Pancreas (tissue), 10 donors: ENCODE data around the gene SPAAR. TPM values are rescaled to one million over a fixed set of nuclear protein-coding genes. Genes with fewer than 3 reads are reported as not detected.
"Not testable (repeated sequence)": the region's sequence is repeated elsewhere in the genome, so short reads cannot be mapped to it uniquely, and the experiment has no call there.

Source experiments
- ATAC-seq, 4 donors: fragments of 200-7000 bp; cut with Tn5 transposase; one replicate each; pipeline versions ENCODE4 v1.8.0 to v1.9.1; 2020; ENCODE audit warnings: mild to moderate bottlenecking in 4 of 4, moderate library complexity in 4 of 4
- DNase-seq, 6 donors: peaks; one replicate each; pipeline ENCODE4 v3.0.0-alpha.2; 2020
- FAIRE-seq: peaks from 2 replicates; lab custom pipeline; 2012; peaks lifted over from hg19 to GRCh38; lab: Jason Lieb, UNC
- H3K27ac ChIP-seq, 4 donors: fragments of 200-600 bp; sonication (generic); 1 replicate in 3 of 4; 2 replicates in 1 of 4; pipeline versions ENCODE4 v1.5.0 to v1.8.0; 2020
- H3K27me3 ChIP-seq, 4 donors: fragments of 200-600 bp; one replicate each; pipeline ENCODE4 v1.8.0; 2021
- H3K36me3 ChIP-seq, 3 donors: fragments of 200-600 bp; sonication (generic) in 1 of 3; one replicate each; pipeline versions ENCODE4 v1.5.0 to v1.8.0; 2020 to 2021
- H3K4me1 ChIP-seq, 3 donors: fragments of 200-600 bp; one replicate each; pipeline ENCODE4 v1.8.0; 2021
- H3K4me3 ChIP-seq, 4 donors: fragments of 200-600 bp; sonication (generic) in 2 of 4; one replicate each; pipeline versions ENCODE4 v1.5.0 to v1.8.0; 2020 to 2021
- H3K9me3 ChIP-seq, 4 donors: fragments of 200-600 bp; one replicate each; pipeline ENCODE4 v1.8.0; 2021
- WGBS, 2 donors: extraction: QIAGEN DNeasy Blood & Tissue Kit; methylation state at CpG; one replicate each; pipeline ENCODE4 v1.1.7; 2013; 5-methylcytosine and 5-hydroxymethylcytosine counted together
- intact Hi-C, 3 donors: fragments of 100-400 bp; cut with DNase I; formaldehyde crosslinking; loops; one replicate each; pipeline versions ENCODE4 v1.11.1 to v1.14.2; 2022
- polyA plus RNA-seq, 2 donors: library from polyadenylated mRNA; stranded (reverse); fragments of 200-250 nt; gene quantifications; one replicate each; pipeline ENCODE4 v1.2.3, GENCODE V29; 2013
- total RNA-seq, 6 donors: library from RNA; stranded (reverse); fragmentation: NEBNext Ultra II Directional in 4 of 6; extraction: Animal tissue kit (Norgen Biotek cat#: 25700) in 4 of 6; gene quantifications; one replicate each; pipeline versions ENCODE4 v1.2.1 to v1.2.4, GENCODE V29; 2021 to 2023
- TF ChIP-seq, protein P1 (sequence below), 4 donors: fragments of 200-600 bp; sonication (generic) in 3 of 4; IDR thresholded peaks; one replicate each; pipeline versions ENCODE4 v1.5.0 to v1.8.0; 2021; ENCODE audit warnings: antibody characterized with exemption in 4 of 4
- donor health status: healthy with polysubstance abuse.
- donor health status: DM: no; HTN: no; CAD: no; lungs with moderate emphysema.
- donor health status: DM: no; HTN: no; CAD: no.
- donor health status: control.
- donor health status: control.
- donor health status: Bipolar disorder and iron deficiency.
- donor health status: DM: yes; HTN: yes; CAD: no.
- donor health status: DM: no; HTN: no; CAD: no.
- donor health status: DM: no; HTN: no; CAD: no.
- donor health status: DM: yes; HTN: yes; CAD: no.

SPAAR gene
- total and polyA plus RNA-seq, 8 donors = 0.12 to 1.6 (median 0.44) TPM; not detected in 1

DNA sequence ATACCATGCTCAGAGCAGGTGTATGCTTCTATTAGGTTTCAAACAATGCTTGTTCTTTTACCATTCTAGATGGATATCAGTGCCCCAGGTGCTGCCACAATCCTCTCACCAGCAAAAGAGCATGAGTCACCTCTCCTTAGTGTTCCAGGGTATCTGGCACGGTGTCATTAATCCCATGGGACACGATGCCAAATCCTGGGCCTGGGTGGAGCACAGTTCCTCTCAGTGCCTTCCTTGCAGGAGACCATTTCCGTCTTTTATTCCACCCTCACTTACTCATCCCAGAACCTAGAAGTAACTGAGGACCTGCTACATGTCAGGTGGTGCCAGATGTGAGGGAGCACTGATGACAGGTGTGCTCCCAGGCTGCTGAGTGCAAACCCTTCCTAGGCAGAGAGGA lies 37.7 kb upstream of the SPAAR start:
- ATAC-seq = peak in 3 of 4 donors; percentile 30 to 39 (median 31)

DNA sequence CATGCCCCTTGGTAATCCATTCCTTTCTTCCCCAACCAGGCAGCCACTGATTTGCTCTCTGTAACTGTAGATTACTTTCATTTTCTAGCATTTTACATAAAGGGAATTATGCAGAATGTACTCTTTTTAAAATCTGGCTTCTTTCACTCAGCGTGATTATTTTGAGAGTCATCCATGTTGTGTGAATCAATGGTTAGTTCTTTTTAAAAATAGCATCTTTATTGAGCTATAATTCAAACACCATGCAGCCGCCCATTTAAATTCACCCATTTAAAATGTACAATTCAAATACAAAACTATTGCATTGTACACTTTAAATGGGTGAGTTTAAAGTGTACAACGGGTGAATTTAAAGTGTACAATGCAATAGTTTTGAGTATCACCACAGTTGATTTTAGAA lies 36.8 kb upstream of the SPAAR start:
- Histone ChIP-seq H3K27ac (no peak overlapping the region), H3K4me1 (no peaks in the 10 kb centered on the region), H3K36me3 (no peaks in the 10 kb centered on the region), H3K9me3 (no peaks in the 10 kb centered on the region), H3K4me3 (no peak overlapping the region), H3K27me3 (no peaks in the 10 kb centered on the region)
- 58 to 75% methylated on average over 3 of the region's 3 CpGs for WGBS, 2 donors
- TF ChIP-seq, protein P1, sequence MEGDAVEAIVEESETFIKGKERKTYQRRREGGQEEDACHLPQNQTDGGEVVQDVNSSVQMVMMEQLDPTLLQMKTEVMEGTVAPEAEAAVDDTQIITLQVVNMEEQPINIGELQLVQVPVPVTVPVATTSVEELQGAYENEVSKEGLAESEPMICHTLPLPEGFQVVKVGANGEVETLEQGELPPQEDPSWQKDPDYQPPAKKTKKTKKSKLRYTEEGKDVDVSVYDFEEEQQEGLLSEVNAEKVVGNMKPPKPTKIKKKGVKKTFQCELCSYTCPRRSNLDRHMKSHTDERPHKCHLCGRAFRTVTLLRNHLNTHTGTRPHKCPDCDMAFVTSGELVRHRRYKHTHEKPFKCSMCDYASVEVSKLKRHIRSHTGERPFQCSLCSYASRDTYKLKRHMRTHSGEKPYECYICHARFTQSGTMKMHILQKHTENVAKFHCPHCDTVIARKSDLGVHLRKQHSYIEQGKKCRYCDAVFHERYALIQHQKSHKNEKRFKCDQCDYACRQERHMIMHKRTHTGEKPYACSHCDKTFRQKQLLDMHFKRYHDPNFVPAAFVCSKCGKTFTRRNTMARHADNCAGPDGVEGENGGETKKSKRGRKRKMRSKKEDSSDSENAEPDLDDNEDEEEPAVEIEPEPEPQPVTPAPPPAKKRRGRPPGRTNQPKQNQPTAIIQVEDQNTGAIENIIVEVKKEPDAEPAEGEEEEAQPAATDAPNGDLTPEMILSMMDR (IDR thresholded peaks at IDR 0.05) = no peak
- FAIRE-seq = no peak
- no peak for ATAC-seq
- intact Hi-C loops = loop anchor here in 2 of 3 donors (5.0 to 10.0 kb wide), 2 partner anchors 78 to 85 kb away; partner anchors contain the start of gene NPR2 (in 1 of the 2)
- no peak for DNase-seq

More for the DNA sequence above, 37.7 kb upstream of the SPAAR start:
- Histone ChIP-seq H3K27ac (no peak overlapping the region), H3K4me1 (no peaks in the 10 kb centered on the region), H3K36me3 (no peaks in the 10 kb centered on the region), H3K4me3 (no peak overlapping the region), H3K9me3 (no peaks in the 10 kb centered on the region), H3K27me3 (no peaks in the 10 kb centered on the region)
- intact Hi-C loops = loop anchor here in 2 of 3 donors (5.0 to 10.0 kb wide), 2 partner anchors 77 to 84 kb away; partner anchors contain the start of gene NPR2 (in 1 of the 2)
- WGBS, 2 donors = 50 to 52% methylated on average over 3 of the region's 3 CpGs
- DNase-seq (peak in 2 of 6 donors; percentile 41 to 74), FAIRE-seq (no peak)
- TF ChIP-seq, protein P1 (IDR thresholded peaks at IDR 0.05) = no peak

DNA sequence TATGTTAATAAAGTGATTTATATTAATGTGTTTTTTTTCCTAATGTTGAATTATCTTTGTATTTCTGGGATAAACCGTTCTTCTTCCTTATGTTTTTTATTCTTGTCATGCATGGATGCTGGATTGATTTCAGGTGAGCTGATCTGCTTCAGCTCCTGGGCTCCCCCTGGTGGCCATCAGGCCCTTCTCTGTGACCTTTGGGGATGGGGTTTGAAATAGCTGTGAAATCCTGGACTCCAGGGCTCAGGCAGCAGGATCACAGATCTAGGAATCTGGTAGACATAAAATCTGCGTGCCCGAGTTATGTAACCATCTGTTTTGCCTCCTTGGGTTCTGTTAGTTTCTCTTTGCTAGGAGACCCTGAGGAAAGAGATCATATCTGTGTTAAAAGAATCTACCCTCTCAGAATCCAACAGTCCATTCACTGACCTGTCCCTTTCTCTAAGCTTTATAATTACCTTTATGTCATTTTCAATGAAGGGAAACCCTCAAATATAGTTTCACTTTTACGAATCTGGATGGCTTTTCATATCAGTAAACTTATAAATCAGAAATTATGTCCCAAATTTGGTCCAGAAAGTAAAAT lies 26.9 kb upstream of the SPAAR start:
- H3K9me3 ChIP-seq = no peaks in the 10 kb centered on the region
- TF ChIP-seq, protein P1 (IDR thresholded peaks at IDR 0.05) = peak; percentile 88 to 93 (median 90)
- intact Hi-C loops = loop anchor here in 1 of 3 donors (5.0 kb wide), 1 partner anchor 90 kb away; the partner anchor contains the start of gene NPR2
- no peaks in the 10 kb centered on the region for H3K4me1 ChIP-seq
- H3K4me3 ChIP-seq = no peak overlapping the region
- peak; percentile 67 to 98 (median 95) for ATAC-seq
- peaks cover 0 to 7% (median 0%) of the 10 kb centered on the region in 4 donors for H3K27me3 ChIP-seq
- WGBS, 2 donors = 0 to 1% methylated on average over 4 of the region's 4 CpGs
- H3K27ac ChIP-seq = no peak overlapping the region
- no peaks in the 10 kb centered on the region for H3K36me3 ChIP-seq
- DNase-seq = peak; percentile 66 to 95 (median 85)
- peak; percentile 95 for FAIRE-seq

DNA sequence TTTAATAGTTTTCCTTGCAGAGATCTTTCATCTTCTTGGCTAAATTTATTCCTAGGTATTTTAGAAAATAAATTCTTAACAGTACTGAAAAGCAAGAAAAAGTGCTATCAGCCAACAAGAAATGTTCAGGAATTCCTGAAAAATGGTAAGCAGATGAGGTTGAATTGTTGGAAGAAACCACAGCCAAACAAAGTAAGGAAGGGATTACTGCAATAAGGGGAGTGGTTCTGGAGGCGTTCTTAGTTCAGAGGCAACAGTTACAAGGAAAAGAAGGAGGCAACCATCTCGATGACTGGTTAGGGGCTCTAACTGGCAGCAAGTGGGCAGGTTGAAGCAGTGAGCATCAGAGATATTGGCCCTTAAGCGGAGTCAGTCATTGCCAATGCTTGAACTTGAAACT lies 26.3 kb upstream of the SPAAR start:
- intact Hi-C loops = loop anchor here in 1 of 3 donors (5.0 kb wide), 1 partner anchor 91 kb away; the partner anchor contains the start of gene NPR2
- TF ChIP-seq, protein P1 (IDR thresholded peaks at IDR 0.05) = no peak
- Histone ChIP-seq H3K4me1 (no peaks in the 10 kb centered on the region), H3K9me3 (no peaks in the 10 kb centered on the region), H3K4me3 (no peak overlapping the region), H3K27ac (no peak overlapping the region), H3K36me3 (no peaks in the 10 kb centered on the region), H3K27me3 (peaks cover 0 to 7% (median 0%) of the 10 kb centered on the region in 4 donors)
- no peak for DNase-seq
- WGBS, 2 donors = 55 to 59% methylated on average over 3 of the region's 3 CpGs
- ATAC-seq = no peak
- FAIRE-seq = no peak

DNA sequence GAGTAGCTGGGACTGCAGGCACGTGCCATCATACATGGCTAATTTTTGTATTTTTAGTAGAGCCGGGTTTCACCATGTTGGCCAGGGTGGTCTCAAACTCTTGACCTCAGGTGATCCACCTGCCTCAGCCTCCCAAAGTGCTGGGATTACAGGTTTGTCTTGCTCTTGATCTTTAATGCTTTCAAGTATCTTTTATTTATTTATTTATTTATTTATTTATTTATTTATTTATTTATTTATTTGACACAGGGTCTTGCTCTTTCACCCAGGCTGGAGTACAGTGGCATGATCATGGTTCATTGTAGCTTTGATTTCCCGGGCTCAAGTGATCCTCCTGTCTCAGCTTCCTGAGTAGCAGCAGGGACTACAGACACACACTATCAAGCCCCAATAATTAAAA lies 24.4 kb upstream of the SPAAR start:
- not testable (repeated sequence) for H3K27me3 ChIP-seq, FAIRE-seq, H3K4me1 ChIP-seq, H3K4me3 ChIP-seq, H3K27ac ChIP-seq, H3K9me3 ChIP-seq, DNase-seq, ATAC-seq, H3K36me3 ChIP-seq
- intact Hi-C loops = loop anchor here in 1 of 3 donors (5.0 kb wide), 1 partner anchor 93 kb away; the partner anchor contains the start of gene NPR2
- 60 to 81% methylated on average over 3 of the region's 3 CpGs for WGBS, 2 donors
